Measurements from ENCODE around the gene EPHX1.
A peak's percentile ranks its signal among the peaks of the same experiment; 100 is the strongest.

The EPHX1 gene

DNA sequence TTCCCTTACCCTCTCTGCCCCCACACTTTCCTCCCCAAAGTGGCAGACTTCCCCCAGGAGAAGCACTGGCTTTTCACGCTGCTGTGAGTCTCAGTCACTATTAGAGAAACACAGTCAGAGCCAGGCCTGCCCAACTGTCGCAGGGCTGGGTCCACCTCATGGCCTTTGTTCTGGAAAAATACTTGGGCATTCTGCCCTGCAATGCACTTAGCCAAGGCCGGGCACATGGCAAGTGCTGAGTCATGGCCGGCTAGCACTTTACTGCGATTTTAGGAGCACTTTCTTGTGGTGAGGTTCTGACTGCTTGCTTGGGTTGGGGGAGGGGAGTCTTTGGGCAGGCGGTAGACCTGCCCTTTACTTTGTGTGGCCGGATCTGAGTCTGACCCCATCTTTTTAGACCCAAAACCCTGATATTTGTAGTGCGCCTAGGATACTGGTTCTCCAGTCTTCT lies 7.7 kb downstream of the EPHX1 start:
- Histone ChIP-seq H2BK120ac (ENCODE audit: low read depth, low read length) (no peak overlapping the region), H3K4me1 (ENCODE audit: control insufficient read depth in 2 of 2, insufficient read depth in 1 of 2, low read depth in 1 of 2, low read length in 2 of 2) (peaks cover 10 to 25% of the 10 kb centered on the region in 2 donors), H2BK12ac (ENCODE audit: low read length) (no peak overlapping the region), H3K14ac (ENCODE audit: low read length) (peak overlapping the region; percentile 60), H3K9me3 (replicated peaks in 1 of 2; ENCODE audit: control insufficient read depth in 2 of 2, insufficient read depth in 1 of 2, low read depth in 1 of 2, low read length in 2 of 2) (no peaks in the 10 kb centered on the region), H3K27ac (replicated peaks; ENCODE audit: low read length) (no peak overlapping the region), H4K91ac (ENCODE audit: low read depth, low read length, poor library complexity) (no peak overlapping the region), H2AFZ (ENCODE audit: low read length) (no peak overlapping the region), H2BK5ac (ENCODE audit: low read length) (peak overlapping the region; percentile 15), H3K4ac (ENCODE audit: low read length) (peak overlapping the region; percentile 1), H2AK5ac (ENCODE audit: low read depth, low read length) (peak overlapping the region; percentile 93), H4K8ac (ENCODE audit: low read depth, low read length) (peak overlapping the region; percentile 89), H3K27me3 (ENCODE audit: control insufficient read depth in 3 of 3, insufficient read depth in 3 of 3, low read depth in 1 of 3, low read length in 3 of 3) (no peaks in the 10 kb centered on the region), H3K79me1 (ENCODE audit: low read depth, low read length) (no peaks in the 10 kb centered on the region), H3K4me3 (ENCODE audit: low read length in 2 of 2) (no peak overlapping the region), H3K18ac (ENCODE audit: low read length) (peak overlapping the region; percentile 94), H3K4me2 (ENCODE audit: insufficient read depth, low read length, poor library complexity, severe bottlenecking) (no peak overlapping the region), H3K36me3 (replicated peaks in 1 of 2; ENCODE audit: control insufficient read depth in 2 of 2, insufficient read depth in 2 of 2, low read length in 2 of 2) (peaks cover 0 to 4% of the 10 kb centered on the region in 2 donors), H3K23ac (ENCODE audit: low read depth, low read length, poor library complexity) (no peak overlapping the region), H3K9ac (ENCODE audit: low read depth, low read length, poor library complexity) (no peak overlapping the region), H2BK15ac (ENCODE audit: low read length) (peak overlapping the region; percentile 44)
- no CpG with 5 or more reads among the region's 8 CpGs for WGBS, 2 donors (ENCODE audit: extremely low coverage in 2 of 2, insufficient read length in 2 of 2, insufficient replicate concordance in 1 of 2)
- DNase-seq (ENCODE audit: low spot score), result no peak

DNA sequence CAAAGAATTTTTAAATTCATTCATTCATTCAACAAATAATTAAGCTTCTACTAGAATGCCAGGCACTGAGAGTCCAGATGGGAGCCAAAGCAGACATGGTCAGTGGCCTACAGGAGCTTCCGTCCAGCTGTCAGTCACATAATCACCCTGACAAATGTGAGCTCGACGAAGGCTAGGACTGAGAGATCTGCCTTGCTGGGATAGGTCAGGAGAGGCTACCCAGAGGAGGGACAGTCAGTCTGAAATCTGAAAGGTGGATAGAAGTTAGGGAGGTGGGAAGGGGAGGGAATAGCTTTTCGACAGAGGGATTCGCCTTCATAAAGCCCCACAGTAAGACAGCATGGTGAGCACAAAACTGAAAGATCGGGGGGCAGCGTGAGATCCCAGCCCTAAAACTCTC lies 8.3 kb downstream of the EPHX1 start:
- Histone ChIP-seq H2BK120ac (ENCODE audit: low read depth, low read length) (no peak overlapping the region), H3K4ac (ENCODE audit: low read length) (no peak overlapping the region), H4K8ac (ENCODE audit: low read depth, low read length) (no peak overlapping the region), H3K18ac (ENCODE audit: low read length) (no peak overlapping the region), H3K36me3 (replicated peaks in 1 of 2; ENCODE audit: control insufficient read depth in 2 of 2, insufficient read depth in 2 of 2, low read length in 2 of 2) (peaks cover 0 to 6% of the 10 kb centered on the region in 2 donors), H2AK5ac (ENCODE audit: low read depth, low read length) (no peak overlapping the region), H2AFZ (ENCODE audit: low read length) (no peak overlapping the region), H3K27ac (replicated peaks; ENCODE audit: low read length) (no peak overlapping the region), H3K23ac (ENCODE audit: low read depth, low read length, poor library complexity) (no peak overlapping the region), H3K14ac (ENCODE audit: low read length) (no peak overlapping the region), H2BK12ac (ENCODE audit: low read length) (no peak overlapping the region), H2BK5ac (ENCODE audit: low read length) (no peak overlapping the region), H3K9ac (ENCODE audit: low read depth, low read length, poor library complexity) (no peak overlapping the region), H3K79me1 (ENCODE audit: low read depth, low read length) (no peaks in the 10 kb centered on the region), H3K27me3 (ENCODE audit: control insufficient read depth in 3 of 3, insufficient read depth in 3 of 3, low read depth in 1 of 3, low read length in 3 of 3) (no peaks in the 10 kb centered on the region), H3K4me2 (ENCODE audit: insufficient read depth, low read length, poor library complexity, severe bottlenecking) (no peak overlapping the region), H3K9me3 (replicated peaks in 1 of 2; ENCODE audit: control insufficient read depth in 2 of 2, insufficient read depth in 1 of 2, low read depth in 1 of 2, low read length in 2 of 2) (no peaks in the 10 kb centered on the region), H3K4me3 (ENCODE audit: low read length in 2 of 2) (no peak overlapping the region), H4K91ac (ENCODE audit: low read depth, low read length, poor library complexity) (no peak overlapping the region), H2BK15ac (ENCODE audit: low read length) (no peak overlapping the region), H3K4me1 (ENCODE audit: control insufficient read depth in 2 of 2, insufficient read depth in 1 of 2, low read depth in 1 of 2, low read length in 2 of 2) (peaks cover 10 to 25% of the 10 kb centered on the region in 2 donors)
- no peak for DNase-seq (ENCODE audit: low spot score)
- WGBS, 2 donors (ENCODE audit: extremely low coverage in 2 of 2, insufficient read length in 2 of 2, insufficient replicate concordance in 1 of 2), result no CpG with 5 or more reads among the region's 7 CpGs

DNA sequence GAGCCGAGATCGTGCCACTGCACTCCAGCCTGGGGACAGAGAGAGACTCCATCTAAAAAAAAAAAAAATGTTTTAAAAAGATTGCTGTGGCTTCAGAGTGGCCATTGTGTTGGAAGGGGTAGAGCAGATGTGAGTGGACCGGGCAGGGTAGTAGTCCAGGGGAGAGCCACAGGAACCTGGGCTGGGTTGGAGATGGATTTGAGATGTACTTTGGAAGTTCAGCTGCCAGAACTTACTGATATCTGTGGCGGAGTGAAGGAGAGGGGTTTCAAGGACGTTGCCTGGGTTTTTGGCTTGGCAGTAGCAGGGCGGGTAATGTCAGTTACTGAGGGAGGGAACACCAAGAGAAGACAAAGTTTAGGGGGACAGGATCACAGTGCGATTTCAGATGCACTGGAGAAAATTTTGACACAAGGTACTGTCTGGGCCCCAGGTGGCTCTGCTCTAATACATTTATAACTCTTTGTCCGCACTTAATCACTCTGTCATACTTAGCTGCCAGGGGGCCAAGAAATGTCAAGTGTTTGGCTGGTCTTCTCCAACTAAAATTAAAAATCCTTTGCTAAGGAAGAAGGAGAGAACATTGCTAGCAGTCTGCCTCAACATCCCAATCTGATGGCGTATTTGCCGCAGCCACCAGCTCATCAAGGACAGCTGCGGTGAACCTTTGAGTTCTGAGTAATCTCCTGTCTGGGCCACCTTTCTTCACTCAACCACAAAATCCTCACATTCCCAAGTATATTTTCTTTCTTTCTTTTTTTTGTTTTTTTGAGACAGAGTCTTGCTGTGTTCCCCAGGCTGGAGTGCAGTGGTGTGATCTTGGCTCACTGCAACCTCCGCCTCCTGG lies 9.6 kb downstream of the EPHX1 start:
- Histone ChIP-seq H4K91ac (ENCODE audit: low read depth, low read length, poor library complexity) (no peak overlapping the region), H3K14ac (ENCODE audit: low read length) (no peak overlapping the region), H3K18ac (ENCODE audit: low read length) (no peak overlapping the region), H3K9me3 (replicated peaks in 1 of 2; ENCODE audit: control insufficient read depth in 2 of 2, insufficient read depth in 1 of 2, low read depth in 1 of 2, low read length in 2 of 2) (no peaks in the 10 kb centered on the region), H2BK12ac (ENCODE audit: low read length) (no peak overlapping the region), H2AK5ac (ENCODE audit: low read depth, low read length) (no peak overlapping the region), H3K27me3 (ENCODE audit: control insufficient read depth in 3 of 3, insufficient read depth in 3 of 3, low read depth in 1 of 3, low read length in 3 of 3) (no peaks in the 10 kb centered on the region), H3K4me3 (ENCODE audit: low read length in 2 of 2) (no peak overlapping the region), H3K79me1 (ENCODE audit: low read depth, low read length) (peaks cover 2% of the 10 kb centered on the region), H3K4ac (ENCODE audit: low read length) (no peak overlapping the region), H2BK120ac (ENCODE audit: low read depth, low read length) (no peak overlapping the region), H3K4me1 (ENCODE audit: control insufficient read depth in 2 of 2, insufficient read depth in 1 of 2, low read depth in 1 of 2, low read length in 2 of 2) (peaks cover 6 to 25% of the 10 kb centered on the region in 2 donors), H4K8ac (ENCODE audit: low read depth, low read length) (no peak overlapping the region), H3K4me2 (ENCODE audit: insufficient read depth, low read length, poor library complexity, severe bottlenecking) (no peak overlapping the region), H2AFZ (ENCODE audit: low read length) (no peak overlapping the region), H3K27ac (replicated peaks; ENCODE audit: low read length) (no peak overlapping the region), H2BK15ac (ENCODE audit: low read length) (no peak overlapping the region), H3K36me3 (replicated peaks in 1 of 2; ENCODE audit: control insufficient read depth in 2 of 2, insufficient read depth in 2 of 2, low read length in 2 of 2) (peaks cover 0 to 6% of the 10 kb centered on the region in 2 donors), H2BK5ac (ENCODE audit: low read length) (no peak overlapping the region), H3K23ac (ENCODE audit: low read depth, low read length, poor library complexity) (no peak overlapping the region), H3K9ac (ENCODE audit: low read depth, low read length, poor library complexity) (no peak overlapping the region)
- no peak for DNase-seq (ENCODE audit: low spot score)
- WGBS, 2 donors (ENCODE audit: extremely low coverage in 2 of 2, insufficient read length in 2 of 2, insufficient replicate concordance in 1 of 2), result no CpG with 5 or more reads among the region's 12 CpGs

DNA sequence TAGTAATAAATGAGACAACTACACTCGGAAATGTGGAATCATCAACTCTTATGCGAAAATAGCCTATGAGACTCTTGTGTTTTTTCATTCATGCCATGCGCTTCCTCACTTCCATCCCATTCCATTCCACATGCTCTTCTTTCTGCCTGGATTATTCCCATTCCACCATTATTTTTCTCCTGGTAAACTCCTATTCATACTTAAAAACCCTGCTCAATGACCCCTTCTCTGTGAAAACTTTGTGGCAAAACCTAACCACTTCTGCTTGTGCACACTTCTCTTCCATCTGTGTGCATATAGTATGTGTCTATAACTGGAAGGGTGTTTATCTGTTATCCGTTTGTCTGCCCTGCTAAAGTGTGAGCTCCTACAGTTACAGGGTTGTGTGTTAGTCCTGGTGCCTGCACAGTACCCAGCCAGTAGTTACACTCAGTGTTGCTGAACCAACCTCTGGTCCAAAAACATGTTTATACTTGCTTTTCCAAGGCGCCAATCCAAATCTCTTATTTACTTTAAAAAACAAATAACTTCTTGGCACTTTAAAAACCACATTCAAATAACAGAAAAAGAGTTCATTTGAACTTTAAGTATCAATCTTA lies 10.7 kb downstream of the EPHX1 start:
- WGBS, 2 donors (ENCODE audit: extremely low coverage in 2 of 2, insufficient read length in 2 of 2, insufficient replicate concordance in 1 of 2), result no CpG with 5 or more reads among the region's 5 CpGs
- H3K4ac ChIP-seq (ENCODE audit: low read length), result no peak overlapping the region

More for the DNA sequence above, 10.7 kb downstream of the EPHX1 start:
- no peak overlapping the region for H3K9ac ChIP-seq (ENCODE audit: low read depth, low read length, poor library complexity)
- H2BK15ac ChIP-seq (ENCODE audit: low read length), result no peak overlapping the region
- no peak overlapping the region for H3K4me2 ChIP-seq (ENCODE audit: insufficient read depth, low read length, poor library complexity, severe bottlenecking)
- H3K18ac ChIP-seq (ENCODE audit: low read length), result no peak overlapping the region
- no peak for DNase-seq (ENCODE audit: low spot score)
- H3K9me3 ChIP-seq (replicated peaks in 1 of 2; ENCODE audit: control insufficient read depth in 2 of 2, insufficient read depth in 1 of 2, low read depth in 1 of 2, low read length in 2 of 2), result no peaks in the 10 kb centered on the region
- no peak overlapping the region for H4K8ac ChIP-seq (ENCODE audit: low read depth, low read length)
- no peak overlapping the region for H4K91ac ChIP-seq (ENCODE audit: low read depth, low read length, poor library complexity)
- H2BK12ac ChIP-seq (ENCODE audit: low read length), result no peak overlapping the region
- no peak overlapping the region for H3K4me3 ChIP-seq (ENCODE audit: low read length in 2 of 2)
- H2BK120ac ChIP-seq (ENCODE audit: low read depth, low read length), result no peak overlapping the region
- peaks cover 8 to 27% of the 10 kb centered on the region in 2 donors for H3K4me1 ChIP-seq (ENCODE audit: control insufficient read depth in 2 of 2, insufficient read depth in 1 of 2, low read depth in 1 of 2, low read length in 2 of 2)
- H3K27ac ChIP-seq (replicated peaks; ENCODE audit: low read length), result no peak overlapping the region
- peaks cover 2% of the 10 kb centered on the region for H3K79me1 ChIP-seq (ENCODE audit: low read depth, low read length)
- H3K23ac ChIP-seq (ENCODE audit: low read depth, low read length, poor library complexity), result no peak overlapping the region
- peaks cover 0 to 6% of the 10 kb centered on the region in 2 donors for H3K36me3 ChIP-seq (replicated peaks in 1 of 2; ENCODE audit: control insufficient read depth in 2 of 2, insufficient read depth in 2 of 2, low read length in 2 of 2)
- no peak overlapping the region for H3K14ac ChIP-seq (ENCODE audit: low read length)
- H2BK5ac ChIP-seq (ENCODE audit: low read length), result no peak overlapping the region
- no peak overlapping the region for H2AFZ ChIP-seq (ENCODE audit: low read length)
- no peak overlapping the region for H2AK5ac ChIP-seq (ENCODE audit: low read depth, low read length)
- H3K27me3 ChIP-seq (ENCODE audit: control insufficient read depth in 3 of 3, insufficient read depth in 3 of 3, low read depth in 1 of 3, low read length in 3 of 3), result no peaks in the 10 kb centered on the region

All from neuronal stem cell (in vitro differentiated cells).